Pulmonary artery endothelial cell (primary cell): ENCODE data around the gene DPY19L3. TPM values are rescaled to one million over a fixed set of nuclear protein-coding genes. Genes with fewer than 3 reads are reported as not detected.
"Not testable (repeated sequence)": the region's sequence is repeated elsewhere in the genome, so short reads cannot be mapped to it uniquely, and the experiment has no call there.

ENCODE experiments used
- DNase-seq: peaks from one replicate; pipeline ENCODE4 v3.0.0-alpha.2; 2011; ENCODE audit warnings: low read depth, low spot score
- total RNA-seq: library from RNA; depleted of rRNA; stranded (reverse); fragments of >200 nt; gene quantifications from 2 replicates; pipeline ENCODE4 v1.2.3, GENCODE V29; 2014

DPY19L3 gene
- total RNA-seq, 1 donor from 2014 or later = 22.7 TPM

GRCh38 chr19:32396046-32396652, 9.4 kb upstream of the DPY19L3 start:
- no peak for DNase-seq

- DNase-seq = no peak
These were observed 7.9 kb upstream of the DPY19L3 start for GRCh38 chr19:32397671-32398101.

GRCh38 chr19:32401992-32402391, 3.6 kb upstream of the DPY19L3 start:
- DNase-seq = no peak

GRCh38 chr19:32403291-32403995, 2.1 kb upstream of the DPY19L3 start:
- DNase-seq = no peak

- no peak for DNase-seq
These were observed 1.2 kb upstream of the DPY19L3 start for GRCh38 chr19:32404213-32404932.

- DNase-seq = no peak
These were observed 588 bp upstream of the DPY19L3 start for GRCh38 chr19:32404933-32405430.

GRCh38 chr19:32406161-32407003, 812 bp downstream of the DPY19L3 start:
- DNase-seq = no peak

- DNase-seq = no peak
These were observed 1.7 kb downstream of the DPY19L3 start for GRCh38 chr19:32407004-32407992.

GRCh38 chr19:32415246-32415645, 9.7 kb downstream of the DPY19L3 start:
- DNase-seq = no peak

- no peak for DNase-seq
These were observed 10.1 kb downstream of the DPY19L3 start for GRCh38 chr19:32415669-32416068.

GRCh38 chr19:32416749-32417456, 11.3 kb downstream of the DPY19L3 start:
- DNase-seq = no peak

- no peak for DNase-seq
These were observed 12.6 kb downstream of the DPY19L3 start for GRCh38 chr19:32418155-32418554.

GRCh38 chr19:32421589-32422361, 16.2 kb downstream of the DPY19L3 start:
- DNase-seq = no peak

GRCh38 chr19:32422435-32422834, 16.9 kb downstream of the DPY19L3 start:
- no peak for DNase-seq

- not testable (repeated sequence) for DNase-seq
These were observed 18.4 kb downstream of the DPY19L3 start for GRCh38 chr19:32423944-32424343.

- no peak for DNase-seq
These were observed 22.0 kb downstream of the DPY19L3 start for GRCh38 chr19:32427536-32427935.

- no peak for DNase-seq
These were observed 31.1 kb downstream of the DPY19L3 start for GRCh38 chr19:32436692-32437091.

GRCh38 chr19:32437096-32437495, 31.5 kb downstream of the DPY19L3 start:
- DNase-seq = no peak

- no peak for DNase-seq
These were observed 33.2 kb downstream of the DPY19L3 start for GRCh38 chr19:32438751-32439150.
